CD4-positive, alpha-beta T cell treated with Interferon alpha-2 for 1 hour (primary cell): ENCODE data around the gene SLC4A2.
A peak's percentile ranks its signal among the peaks of the same experiment; 100 is the strongest.
"Not testable (repeated sequence)": the region's sequence is repeated elsewhere in the genome, so short reads cannot be mapped to it uniquely, and the experiment has no call there.

Source experiments
- DNase-seq, 2 donors: peaks; one replicate each; pipeline ENCODE4 v3.0.0-alpha.2; 2020 to 2022

The SLC4A2 gene, protein sequence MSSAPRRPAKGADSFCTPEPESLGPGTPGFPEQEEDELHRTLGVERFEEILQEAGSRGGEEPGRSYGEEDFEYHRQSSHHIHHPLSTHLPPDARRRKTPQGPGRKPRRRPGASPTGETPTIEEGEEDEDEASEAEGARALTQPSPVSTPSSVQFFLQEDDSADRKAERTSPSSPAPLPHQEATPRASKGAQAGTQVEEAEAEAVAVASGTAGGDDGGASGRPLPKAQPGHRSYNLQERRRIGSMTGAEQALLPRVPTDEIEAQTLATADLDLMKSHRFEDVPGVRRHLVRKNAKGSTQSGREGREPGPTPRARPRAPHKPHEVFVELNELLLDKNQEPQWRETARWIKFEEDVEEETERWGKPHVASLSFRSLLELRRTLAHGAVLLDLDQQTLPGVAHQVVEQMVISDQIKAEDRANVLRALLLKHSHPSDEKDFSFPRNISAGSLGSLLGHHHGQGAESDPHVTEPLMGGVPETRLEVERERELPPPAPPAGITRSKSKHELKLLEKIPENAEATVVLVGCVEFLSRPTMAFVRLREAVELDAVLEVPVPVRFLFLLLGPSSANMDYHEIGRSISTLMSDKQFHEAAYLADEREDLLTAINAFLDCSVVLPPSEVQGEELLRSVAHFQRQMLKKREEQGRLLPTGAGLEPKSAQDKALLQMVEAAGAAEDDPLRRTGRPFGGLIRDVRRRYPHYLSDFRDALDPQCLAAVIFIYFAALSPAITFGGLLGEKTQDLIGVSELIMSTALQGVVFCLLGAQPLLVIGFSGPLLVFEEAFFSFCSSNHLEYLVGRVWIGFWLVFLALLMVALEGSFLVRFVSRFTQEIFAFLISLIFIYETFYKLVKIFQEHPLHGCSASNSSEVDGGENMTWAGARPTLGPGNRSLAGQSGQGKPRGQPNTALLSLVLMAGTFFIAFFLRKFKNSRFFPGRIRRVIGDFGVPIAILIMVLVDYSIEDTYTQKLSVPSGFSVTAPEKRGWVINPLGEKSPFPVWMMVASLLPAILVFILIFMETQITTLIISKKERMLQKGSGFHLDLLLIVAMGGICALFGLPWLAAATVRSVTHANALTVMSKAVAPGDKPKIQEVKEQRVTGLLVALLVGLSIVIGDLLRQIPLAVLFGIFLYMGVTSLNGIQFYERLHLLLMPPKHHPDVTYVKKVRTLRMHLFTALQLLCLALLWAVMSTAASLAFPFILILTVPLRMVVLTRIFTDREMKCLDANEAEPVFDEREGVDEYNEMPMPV

GRCh38 chr7:151059367-151060112 lies at the start of gene SLC4A2:
Gene SLC4A2 (plus strand): TSS chr7:151059589. CDS start chr7:151061988, 2,399 bp downstream.
- DNase-seq, result peak; percentile 54 to 76

DNA sequence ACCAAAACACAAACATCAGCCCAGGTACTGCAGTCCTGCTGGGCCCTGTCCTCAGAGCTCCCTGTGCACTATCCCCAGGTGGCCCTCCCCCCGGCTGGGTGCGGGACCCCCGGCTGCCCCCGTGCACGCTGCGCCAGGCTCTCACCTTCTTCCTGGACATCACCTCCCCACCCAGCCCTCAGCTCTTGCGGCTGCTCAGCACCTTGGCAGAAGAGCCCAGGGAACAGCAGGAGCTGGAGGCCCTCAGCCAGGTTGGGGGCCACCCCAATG lies 49.4 kb upstream of the SLC4A2 start:
- DNase-seq, result no peak

DNA sequence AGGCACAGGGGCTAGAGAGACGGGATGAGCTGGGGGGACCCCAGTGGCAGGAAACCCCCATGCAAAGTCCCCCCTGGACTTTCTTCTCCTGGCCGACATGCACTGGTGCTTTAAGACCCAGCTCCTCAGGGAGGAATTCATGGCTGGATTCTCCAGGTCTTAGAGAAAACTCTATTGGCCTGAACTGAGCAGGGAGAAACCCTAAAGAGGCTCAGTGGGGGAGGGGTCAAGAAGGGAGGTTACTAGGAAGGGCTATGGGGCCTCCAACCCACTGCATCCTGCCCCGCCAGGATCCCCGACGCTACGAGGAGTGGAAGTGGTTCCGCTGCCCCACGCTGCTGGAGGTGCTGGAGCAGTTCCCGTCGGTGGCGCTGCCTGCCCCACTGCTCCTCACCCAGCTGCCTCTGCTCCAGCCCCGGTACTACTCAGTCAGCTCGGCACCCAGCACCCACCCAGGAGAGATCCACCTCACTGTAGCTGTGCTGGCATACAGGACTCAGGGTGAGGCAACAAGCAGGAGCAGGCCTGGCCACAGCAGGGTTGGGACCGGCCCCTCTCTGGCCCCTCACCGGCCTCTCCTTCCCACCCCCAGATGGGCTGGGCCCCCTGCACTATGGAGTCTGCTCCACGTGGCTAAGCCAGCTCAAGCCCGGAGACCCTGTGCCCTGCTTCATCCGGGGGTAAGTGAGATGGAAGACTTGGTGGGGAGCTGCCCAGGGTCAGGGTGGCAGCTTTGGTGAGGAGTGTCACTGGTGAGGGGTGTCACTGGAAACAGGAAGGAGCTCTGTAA lies 48.9 kb upstream of the SLC4A2 start:
- peak in 1 of 2 donors; percentile 55 for DNase-seq

GRCh38 chr7:151011097-151011409 lies 48.3 kb upstream of the SLC4A2 start:
- peak in 1 of 2 donors; percentile 52 for DNase-seq

GRCh38 chr7:151011616-151012015 lies 47.8 kb upstream of the SLC4A2 start:
- DNase-seq, result not testable (repeated sequence)

DNA sequence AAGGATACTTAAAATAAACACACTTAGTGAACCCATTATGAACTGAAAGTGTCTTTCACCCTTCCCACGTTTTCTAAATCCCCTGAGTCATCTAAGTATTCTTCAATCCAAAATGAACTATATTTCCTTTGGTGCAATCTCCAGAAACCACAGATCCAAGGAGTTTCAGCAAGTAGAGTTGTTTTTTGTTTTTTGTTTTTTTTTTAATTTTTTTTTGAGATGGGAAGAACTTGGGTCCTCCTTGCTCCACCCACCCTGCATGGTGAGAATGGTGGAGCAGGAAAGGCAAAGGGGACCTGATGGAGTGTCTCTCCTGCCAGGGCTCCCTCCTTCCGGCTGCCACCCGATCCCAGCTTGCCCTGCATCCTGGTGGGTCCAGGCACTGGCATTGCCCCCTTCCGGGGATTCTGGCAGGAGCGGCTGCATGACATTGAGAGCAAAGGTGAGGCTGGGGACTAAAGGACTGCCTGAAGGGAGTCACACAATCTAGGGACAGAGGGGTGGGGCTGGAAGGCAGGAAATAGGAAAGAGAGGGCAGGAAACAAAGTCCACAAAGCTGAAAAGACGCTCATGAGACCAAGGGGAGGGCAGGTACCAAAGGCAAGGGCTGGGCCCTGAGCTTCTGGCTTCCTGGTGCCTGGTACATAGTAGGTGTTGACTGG lies 47.2 kb upstream of the SLC4A2 start:
- DNase-seq, result no peak

- DNase-seq, result no peak
Measured at GRCh38 chr7:151012911-151013347, 46.5 kb upstream of the SLC4A2 start.

GRCh38 chr7:151013356-151013732 lies 46.0 kb upstream of the SLC4A2 start:
- DNase-seq, result no peak

GRCh38 chr7:151013733-151014497 lies 45.5 kb upstream of the SLC4A2 start:
- peak; percentile 95 to 96 for DNase-seq

GRCh38 chr7:151014950-151015349 lies 44.4 kb upstream of the SLC4A2 start:
- peak in 1 of 2 donors; percentile 46 for DNase-seq

GRCh38 chr7:151015967-151016366 lies 43.4 kb upstream of the SLC4A2 start:
- no peak for DNase-seq

- no peak for DNase-seq
Measured at GRCh38 chr7:151016505-151016904, 42.9 kb upstream of the SLC4A2 start.

GRCh38 chr7:151016942-151017341 lies 42.4 kb upstream of the SLC4A2 start:
- no peak for DNase-seq

DNA sequence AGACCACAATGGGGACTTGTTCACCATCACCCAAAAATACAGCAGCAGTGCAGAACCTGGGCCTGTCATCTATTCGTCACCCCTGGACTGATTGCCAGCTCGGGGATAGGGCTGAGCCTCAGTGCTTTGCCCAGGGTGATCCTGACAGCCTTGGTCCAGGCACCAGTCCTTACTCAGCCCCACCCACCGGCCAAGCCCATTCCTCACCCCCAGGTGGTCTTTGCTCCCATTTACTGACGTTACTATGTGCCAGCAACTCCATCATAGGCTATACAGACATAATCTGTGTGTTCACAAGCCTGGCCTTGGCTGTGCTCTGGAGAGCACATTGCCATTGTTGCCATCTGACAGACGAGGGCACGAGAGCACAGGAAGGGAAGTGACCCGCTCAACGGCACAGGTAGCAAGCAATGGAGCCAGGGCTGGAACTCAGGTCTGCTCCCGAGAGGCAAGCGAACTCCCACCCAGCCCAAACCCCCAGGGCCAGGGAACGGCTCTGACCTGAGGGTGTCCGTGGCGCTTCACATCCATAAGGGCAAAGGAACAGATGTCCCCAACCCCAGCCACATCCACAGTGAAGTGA lies 41.9 kb upstream of the SLC4A2 start:
- no peak for DNase-seq

- peak; percentile 75 to 83 for DNase-seq
Measured at GRCh38 chr7:151017953-151018420, 41.4 kb upstream of the SLC4A2 start.

- peak in 1 of 2 donors; percentile 52 for DNase-seq
Measured at GRCh38 chr7:151018421-151019129, 40.8 kb upstream of the SLC4A2 start.

DNA sequence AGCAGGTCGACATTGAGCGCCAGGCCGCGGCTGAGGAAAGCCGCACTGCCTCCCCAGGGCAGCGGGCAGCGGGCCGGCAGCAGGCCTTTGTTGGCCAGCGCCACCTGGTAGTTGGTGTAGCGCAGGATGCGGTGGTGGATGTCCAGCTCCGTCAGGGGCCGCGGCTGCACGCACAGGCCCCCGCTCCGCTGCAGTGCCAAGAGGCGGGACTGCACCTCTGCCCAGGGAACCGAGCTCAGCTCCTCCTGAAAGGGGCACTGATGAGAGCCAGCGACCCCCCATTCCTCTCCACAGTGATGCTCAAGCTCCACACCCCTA lies 40.3 kb upstream of the SLC4A2 start:
- DNase-seq, result no peak

GRCh38 chr7:151020231-151020630 lies 39.2 kb upstream of the SLC4A2 start:
- no peak for DNase-seq

- no peak for DNase-seq
Measured at GRCh38 chr7:151023232-151023631, 36.2 kb upstream of the SLC4A2 start.
